ENCODE data around the gene ATF1. TPM values are rescaled to one million over a fixed set of nuclear protein-coding genes. Genes with fewer than 3 reads are reported as not detected.

ATF1 gene
- total and polyA plus RNA-seq, 2 of the 8 experiments (the other 6 are each of a cell fraction or from before 2014, with no cell fraction given): 23.2 to 41.8 TPM

DNA sequence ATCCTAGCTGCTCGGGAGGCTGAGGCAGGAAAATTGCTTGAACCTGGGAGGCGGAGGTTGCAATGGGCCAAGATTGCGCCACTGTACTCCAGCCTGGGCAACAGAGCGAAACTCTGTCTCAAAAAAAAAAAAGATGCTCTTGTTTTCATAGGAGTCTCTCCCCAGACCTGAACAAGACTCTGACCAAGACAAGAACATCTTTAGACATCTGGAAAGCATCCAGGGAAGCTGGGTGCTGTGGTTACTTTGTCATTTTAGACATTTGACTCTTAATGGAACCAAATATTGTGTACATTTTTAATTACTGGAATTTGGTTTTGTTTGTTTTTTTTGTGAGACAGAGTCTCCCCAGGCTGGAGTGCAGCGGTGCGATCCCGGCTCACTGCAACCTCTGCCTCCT is 21.1 kb upstream of the ATF1 start:
- no peak overlapping the region for H2BK15ac ChIP-seq (ENCODE audit: low read length)
- no peak overlapping the region for H2BK5ac ChIP-seq (ENCODE audit: low read depth, low read length)
- H3K4me3 ChIP-seq (ENCODE audit: extremely low read depth in 1 of 4, insufficient read depth in 2 of 4, low read depth in 3 of 4, low read length in 4 of 4): no peak overlapping the region
- no peak overlapping the region for H4K5ac ChIP-seq (ENCODE audit: insufficient read length, low read depth, low read length)
- H3K27me3 ChIP-seq (replicated peaks in 1 of 4; ENCODE audit: control insufficient read depth in 3 of 4, extremely low read depth in 1 of 4, insufficient read depth in 3 of 4, low read length in 3 of 4): no peaks in the 10 kb centered on the region
- no peak overlapping the region for H3K4me2 ChIP-seq (ENCODE audit: insufficient read depth in 1 of 2, low read depth in 2 of 2, low read length in 2 of 2)
- H3K14ac ChIP-seq (ENCODE audit: insufficient read length): no peak overlapping the region
- POLR2A ChIA-PET (ENCODE audit: partially characterized antibody): no interaction called here
- no peak overlapping the region for H3K4ac ChIP-seq (replicated peaks; ENCODE audit: insufficient read length, low read depth, low read length)
- H2BK12ac ChIP-seq (ENCODE audit: low read depth, low read length): no peak overlapping the region
- H3K9me3 ChIP-seq (ENCODE audit: insufficient read depth in 2 of 2, low read depth in 1 of 2, low read length in 1 of 2): no peaks in the 10 kb centered on the region
- H3K56ac ChIP-seq (replicated peaks; ENCODE audit: insufficient read length, low read depth, low read length): no peak overlapping the region
- H3K79me2 ChIP-seq (ENCODE audit: control insufficient read depth in 1 of 2, insufficient read depth in 2 of 2, low read length in 2 of 2): no peaks in the 10 kb centered on the region
- TF ChIP-seq HDAC2 (IDR thresholded peaks at IDR 0.05; ENCODE audit: borderline replicate concordance in 1 of 2, low read depth in 2 of 2, low read length in 2 of 2) (no peak), TBP (IDR thresholded peaks at IDR 0.05; ENCODE audit: low read depth, low read length) (no peak), BCL11A (IDR thresholded peaks at IDR 0.05; ENCODE audit: low read depth in 2 of 2, low read length in 2 of 2) (no peak), POU5F1 (IDR thresholded peaks at IDR 0.05; ENCODE audit: low read depth, low read length) (no peak), POLR2AphosphoS5 (IDR thresholded peaks at IDR 0.05; ENCODE audit: low read depth, low read length) (no peak), KDM5A (IDR thresholded peaks at IDR 0.05; ENCODE audit: low read length) (no peak), POLR2A (IDR thresholded peaks at IDR 0.05; ENCODE audit: control extremely low read depth in 1 of 2, low read depth in 2 of 2, low read length in 2 of 2) (no peak), CTCF (IDR thresholded peaks at IDR 0.05; ENCODE audit: control extremely low read depth in 1 of 3, insufficient read depth in 1 of 3, low read depth in 1 of 3, low read length in 3 of 3) (no peak)
- H4K91ac ChIP-seq (replicated peaks; ENCODE audit: insufficient read length, low read length): no peak overlapping the region
- H3K4me1 ChIP-seq (replicated peaks in 1 of 4; ENCODE audit: control insufficient read depth in 3 of 4, insufficient read depth in 4 of 4, low read length in 3 of 4): no peaks in the 10 kb centered on the region
- H2BK120ac ChIP-seq (replicated peaks; ENCODE audit: low read depth, low read length): no peak overlapping the region
- H2BK20ac ChIP-seq (ENCODE audit: low read length): no peak overlapping the region
- no peak overlapping the region for H3K9ac ChIP-seq (replicated peaks in 1 of 4; ENCODE audit: extremely low read depth in 1 of 4, low read depth in 3 of 4, low read length in 3 of 4)
- no peak overlapping the region for H2AK5ac ChIP-seq (ENCODE audit: low read depth, low read length)
- no peak overlapping the region for H3K27ac ChIP-seq (ENCODE audit: low read depth, low read length)
- CTCF ChIA-PET (ENCODE audit: partially characterized antibody): no interaction called here
- H3K23me2 ChIP-seq (ENCODE audit: low read depth, low read length): no peaks in the 10 kb centered on the region
- peaks cover 13 to 43% (median 30%) of the 10 kb centered on the region in 4 experiments; a peak in 7 of 8 replicates for H3K36me3 ChIP-seq (ENCODE audit: control insufficient read depth in 2 of 4, insufficient read depth in 4 of 4, low read length in 3 of 4)
- WGBS, 2 experiments (ENCODE audit: extremely low coverage in 1 of 2, insufficient coverage in 1 of 2, insufficient read length in 1 of 2, insufficient replicate concordance in 2 of 2, low coverage in 1 of 2, low lambda C conversion rate in 2 of 2, missing lambda C conversion rate in 1 of 2): 95% methylated on average over 7 of the region's 7 CpGs; no CpG with 5 or more reads in 1 of the 2 experiments
- no peak overlapping the region for H4K8ac ChIP-seq (ENCODE audit: extremely low read depth, insufficient read depth, low read length)
- no peaks in the 10 kb centered on the region; the same call in 1 of the 2 replicates for H3K79me1 ChIP-seq (ENCODE audit: low read depth, low read length)
- H3K23ac ChIP-seq (ENCODE audit: insufficient read length): no peak overlapping the region
- no peak overlapping the region for H2AFZ ChIP-seq (ENCODE audit: low read length)
- DNase-seq (ENCODE audit: low read depth in 1 of 2, low spot score in 2 of 2): no peak
- no peaks in the 10 kb centered on the region for H4K20me1 ChIP-seq (replicated peaks in 1 of 2; ENCODE audit: control insufficient read depth in 1 of 2, insufficient read depth in 2 of 2, low read length in 2 of 2)
- no peak for FAIRE-seq
- no peak overlapping the region for H3K18ac ChIP-seq (ENCODE audit: extremely low read depth, low read length)
